Upper lobe of left lung (tissue), 4 donors: ENCODE data around the gene ANKS3.

ENCODE experiments used
- CTCF ChIP-seq, 6 experiments: fragments of 450-650 bp in 4 of 6; fragments of 200-600 bp in 2 of 6; sonication (generic) in 2 of 6; IDR thresholded peaks; one replicate each; pipeline ENCODE4 v1.5.1; 2016 to 2019; ENCODE audit warnings: antibody characterized with exemption in 6 of 6
- EP300 ChIP-seq, 4 donors: sonication (generic); formaldehyde crosslinking; IDR thresholded peaks; one replicate each; pipeline ENCODE4 v1.5.1; 2017; ENCODE audit warnings: antibody characterized with exemption in 4 of 4, control low read depth in 2 of 4
- POLR2A ChIP-seq, 4 donors: fragments of 450-650 bp; IDR thresholded peaks; one replicate each; pipeline ENCODE4 v1.5.1; 2016 to 2017; ENCODE audit warnings: antibody characterized with exemption in 4 of 4, mild to moderate bottlenecking in 2 of 4

- TF ChIP-seq CTCF (IDR thresholded peaks at IDR 0.05) (no peak), EP300 (IDR thresholded peaks at IDR 0.05) (no peak), POLR2A (IDR thresholded peaks at IDR 0.05) (no peak)
These were observed 40.0 kb downstream of the ANKS3 start for GRCh38 chr16:4693956-4694641.
